Fibroblast of lung (primary cell): ENCODE data around the gene PALM2AKAP2.

Experiments
- CTCF ChIP-seq, 2 donors: IDR thresholded peaks in 1 of 2; conservative IDR thresholded peaks in 1 of 2; 1 replicate in 1 of 2; 2 replicates in 1 of 2; pipeline ENCODE4 v1.5.1; 2011 to 2012; ENCODE audit warnings: low read length in 2 of 2, control low read depth in 1 of 2, inconsistent platforms in 1 of 2, low read depth in 1 of 2, mild to moderate bottlenecking in 1 of 2
- EZH2 ChIP-seq: IDR thresholded peaks from 2 replicates; pipeline ENCODE4 v1.5.1; 2012; ENCODE audit warnings: low read length, control low read depth, mild to moderate bottlenecking; ENCODE audit errors: missing control alignments

- TF ChIP-seq CTCF (conservative IDR thresholded peaks at IDR 0.05 in 1 of 2, IDR thresholded peaks at IDR 0.05 in 1 of 2; ENCODE audit: low read depth in 1 of 2, low read length in 2 of 2), result no peak
- TF ChIP-seq EZH2, result no peak
Observed at GRCh38 chr9:109799792-109800191, 19.8 kb downstream of the PALM2AKAP2 start.
